ENCODE data around the gene CCDC191. TPM values are rescaled to one million over a fixed set of nuclear protein-coding genes. Genes with fewer than 3 reads are reported as not detected.

The CCDC191 gene
- total and polyA plus RNA-seq, 2 donors, result 2.5 to 7.3 TPM

GRCh38 chr3:113914646-113915045 is 141.7 kb downstream of the CCDC191 start:
- H3K4me3 ChIP-seq (ENCODE audit: low read length in 2 of 2), result no peak overlapping the region
- H3K27ac ChIP-seq (ENCODE audit: low read depth in 1 of 2, low read length in 1 of 2), result no peak overlapping the region

More at GRCh38 chr3:113914646-113915045, 141.7 kb downstream of the CCDC191 start:
- no peak for DNase-seq (ENCODE audit: low read depth in 6 of 9, low spot score in 9 of 9)
- no peaks in the 10 kb centered on the region for H3K27me3 ChIP-seq (ENCODE audit: control insufficient read depth in 2 of 2, insufficient read depth in 1 of 2, low read length in 1 of 2)
- no peaks in the 10 kb centered on the region for H3K9me3 ChIP-seq (ENCODE audit: control insufficient read depth in 2 of 2, insufficient read depth in 1 of 2, low read length in 1 of 2)
- WGBS, result 74% methylated on average over 2 of the region's 2 CpGs
- no peaks in the 10 kb centered on the region for H3K4me1 ChIP-seq (ENCODE audit: control insufficient read depth in 2 of 2, insufficient read depth in 2 of 2, low read length in 2 of 2)
- H3K36me3 ChIP-seq (ENCODE audit: control insufficient read depth in 2 of 2, insufficient read depth in 2 of 2, low read length in 1 of 2), result no peaks in the 10 kb centered on the region

Other genes with a start within 250 kb of the CCDC191 start
- gene GRAMD1C, start 217.7 kb downstream of the CCDC191 start, total RNA-seq, result 0.76 TPM
- 8.6 TPM for gene GRAMD1C, start 217.7 kb downstream of the CCDC191 start, polyA plus RNA-seq
- gene ZDHHC23, start 108.5 kb downstream of the CCDC191 start, total RNA-seq, result 1.7 TPM
- gene ZDHHC23, start 108.5 kb downstream of the CCDC191 start, polyA plus RNA-seq, result 2.2 TPM
- gene QTRT2, start 211 bp upstream of the CCDC191 start, total RNA-seq, result 14.3 TPM
- 9.0 TPM for gene QTRT2, start 211 bp upstream of the CCDC191 start, polyA plus RNA-seq
- not detected for gene DRD3, start 122.5 kb upstream of the CCDC191 start, total RNA-seq
- gene DRD3, start 122.5 kb upstream of the CCDC191 start, polyA plus RNA-seq, result 0.05 TPM
- 0.09 TPM for gene ZNF80, start 181.1 kb upstream of the CCDC191 start, total RNA-seq
- gene ZNF80, start 181.1 kb upstream of the CCDC191 start, polyA plus RNA-seq, result 0.23 TPM
- gene TIGIT, start 237.5 kb upstream of the CCDC191 start, total RNA-seq, result 5.8 TPM
- gene TIGIT, start 237.5 kb upstream of the CCDC191 start, polyA plus RNA-seq, result 7.1 TPM